ENCODE measurements around the gene CTSS. TPM values are rescaled to one million over a fixed set of nuclear protein-coding genes. Genes with fewer than 3 reads are reported as not detected.

Gene CTSS
- total and polyA plus RNA-seq, 2 experiments from 2014 or later, result not detected

DNA sequence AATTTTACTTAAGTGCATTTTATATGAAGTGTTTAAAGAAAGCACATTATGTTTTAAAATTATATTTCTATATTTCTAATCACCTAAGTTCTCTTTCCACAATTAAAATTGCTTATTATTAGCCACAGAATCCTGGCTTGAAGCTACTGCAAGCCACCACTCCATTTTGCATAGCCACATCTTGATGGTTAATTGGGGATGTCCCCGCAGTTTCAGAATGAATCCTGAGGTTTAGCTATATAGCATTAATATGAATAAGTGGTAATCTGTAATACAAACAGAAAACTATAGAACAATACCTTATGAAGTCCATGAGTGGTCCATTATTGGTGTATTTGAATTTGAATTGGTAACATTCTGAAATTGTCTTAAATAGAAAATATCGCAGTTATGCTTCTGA lies 57.0 kb downstream of the CTSS start:
- H3K27me3 Mint-ChIP-seq (ENCODE audit: insufficient read depth, low read depth, poor library complexity), result no peaks in the 10 kb centered on the region
- H3K4me1 Mint-ChIP-seq, result peaks cover 8% of the 10 kb centered on the region
- no peak overlapping the region for H3K4me3 ChIP-seq
- H3K36me3 Mint-ChIP-seq (ENCODE audit: low read depth), result no peaks in the 10 kb centered on the region
- no peak for ATAC-seq
- no peak overlapping the region for H3K4me3 Mint-ChIP-seq
- no peaks in the 10 kb centered on the region for H3K79me2 ChIP-seq (replicated peaks; ENCODE audit: insufficient read depth)
- H4K20me1 ChIP-seq (replicated peaks; ENCODE audit: insufficient read depth), result no peaks in the 10 kb centered on the region
- no peak for DNase-seq (ENCODE audit: low spot score)
- H3K4me2 ChIP-seq, result no peak overlapping the region
- TF ChIP-seq STAT1 (IDR thresholded peaks at IDR 0.05; ENCODE audit: unreplicated experiment) (no peak), POLR2AphosphoS5 (IDR thresholded peaks at IDR 0.05; ENCODE audit: low read depth) (no peak)
- TF ChIP-seq, protein P1, sequence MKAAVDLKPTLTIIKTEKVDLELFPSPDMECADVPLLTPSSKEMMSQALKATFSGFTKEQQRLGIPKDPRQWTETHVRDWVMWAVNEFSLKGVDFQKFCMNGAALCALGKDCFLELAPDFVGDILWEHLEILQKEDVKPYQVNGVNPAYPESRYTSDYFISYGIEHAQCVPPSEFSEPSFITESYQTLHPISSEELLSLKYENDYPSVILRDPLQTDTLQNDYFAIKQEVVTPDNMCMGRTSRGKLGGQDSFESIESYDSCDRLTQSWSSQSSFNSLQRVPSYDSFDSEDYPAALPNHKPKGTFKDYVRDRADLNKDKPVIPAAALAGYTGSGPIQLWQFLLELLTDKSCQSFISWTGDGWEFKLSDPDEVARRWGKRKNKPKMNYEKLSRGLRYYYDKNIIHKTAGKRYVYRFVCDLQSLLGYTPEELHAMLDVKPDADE (IDR thresholded peaks at IDR 0.05), result no peak
- H3K27me3 ChIP-seq (ENCODE audit: insufficient read depth), result no peaks in the 10 kb centered on the region
- H3K27ac ChIP-seq (ENCODE audit: low read depth), result no peak overlapping the region
- H3K4me1 ChIP-seq (ENCODE audit: insufficient read depth), result peaks cover 8% of the 10 kb centered on the region; the same call in 1 of the 2 replicates
- no peak overlapping the region for H3K27ac Mint-ChIP-seq
- no peaks in the 10 kb centered on the region for H3K9me2 ChIP-seq (ENCODE audit: insufficient read depth)
- H2AFZ ChIP-seq, result no peak overlapping the region
- H3K9me3 Mint-ChIP-seq, result no peaks in the 10 kb centered on the region
- no peaks in the 10 kb centered on the region for H3F3A ChIP-seq (replicated peaks; ENCODE audit: low read depth)
- no peaks in the 10 kb centered on the region for H3K36me3 ChIP-seq (ENCODE audit: insufficient read depth)

DNA sequence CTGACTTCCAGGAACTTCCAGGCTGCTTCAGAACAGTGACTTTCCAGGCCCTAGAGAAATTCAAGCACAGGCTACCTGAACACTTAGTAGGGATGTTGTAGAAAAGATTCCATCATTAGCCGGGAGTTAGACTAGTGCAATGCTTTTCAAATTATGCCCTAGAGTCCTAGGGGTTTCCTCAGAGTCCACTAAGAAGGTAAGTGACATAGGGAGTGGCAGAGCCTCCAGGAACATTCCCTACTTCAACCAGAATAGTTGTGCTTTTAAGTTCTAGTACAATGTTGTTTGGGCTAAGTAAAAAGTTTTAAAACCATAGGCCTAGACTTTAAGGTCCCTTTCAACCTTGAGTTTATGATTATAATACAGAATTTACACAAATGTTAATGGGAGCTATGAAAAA lies 59.5 kb downstream of the CTSS start:
- Histone ChIP-seq H3K27ac (ENCODE audit: low read depth) (no peak overlapping the region), H3F3A (replicated peaks; ENCODE audit: low read depth) (no peaks in the 10 kb centered on the region), H3K36me3 (ENCODE audit: insufficient read depth) (no peaks in the 10 kb centered on the region), H3K9me2 (ENCODE audit: insufficient read depth) (no peaks in the 10 kb centered on the region), H4K20me1 (replicated peaks; ENCODE audit: insufficient read depth) (no peaks in the 10 kb centered on the region), H2AFZ (peak overlapping the region; percentile 33; the same call in 1 of the 2 replicates), H3K4me3 (no peak overlapping the region), H3K4me1 (ENCODE audit: insufficient read depth) (no peaks in the 10 kb centered on the region), H3K27me3 (ENCODE audit: insufficient read depth) (no peaks in the 10 kb centered on the region), H3K79me2 (replicated peaks; ENCODE audit: insufficient read depth) (no peaks in the 10 kb centered on the region), H3K4me2 (no peak overlapping the region)
- no peaks in the 10 kb centered on the region for H3K36me3 Mint-ChIP-seq (ENCODE audit: low read depth)
- no peaks in the 10 kb centered on the region for H3K27me3 Mint-ChIP-seq (ENCODE audit: insufficient read depth, low read depth, poor library complexity)
- H3K4me1 Mint-ChIP-seq, result no peaks in the 10 kb centered on the region; the same call in 2 of the 3 replicates
- H3K4me3 Mint-ChIP-seq, result no peak overlapping the region
- ATAC-seq (no peak), DNase-seq (ENCODE audit: low spot score) (no peak)
- no peak overlapping the region for H3K27ac Mint-ChIP-seq
- no peaks in the 10 kb centered on the region for H3K9me3 Mint-ChIP-seq
- TF ChIP-seq POLR2AphosphoS5 (IDR thresholded peaks at IDR 0.05; ENCODE audit: low read depth) (no peak), ZNF331 (CRISPR knock-in tag; IDR thresholded peaks at IDR 0.05; ENCODE audit: low read depth) (no peak), JUNB (IDR thresholded peaks at IDR 0.05; ENCODE audit: unreplicated experiment) (no peak), CREB1 (CRISPR knock-in tag; IDR thresholded peaks at IDR 0.05; ENCODE audit: low read depth) (no peak), NANOG (IDR thresholded peaks at IDR 0.05; ENCODE audit: borderline replicate concordance) (no peak), EZH2phosphoT487 (IDR thresholded peaks at IDR 0.05; ENCODE audit: unreplicated experiment) (no peak), STAT1 (IDR thresholded peaks at IDR 0.05; ENCODE audit: unreplicated experiment) (no peak)
- TF ChIP-seq, protein P2, sequence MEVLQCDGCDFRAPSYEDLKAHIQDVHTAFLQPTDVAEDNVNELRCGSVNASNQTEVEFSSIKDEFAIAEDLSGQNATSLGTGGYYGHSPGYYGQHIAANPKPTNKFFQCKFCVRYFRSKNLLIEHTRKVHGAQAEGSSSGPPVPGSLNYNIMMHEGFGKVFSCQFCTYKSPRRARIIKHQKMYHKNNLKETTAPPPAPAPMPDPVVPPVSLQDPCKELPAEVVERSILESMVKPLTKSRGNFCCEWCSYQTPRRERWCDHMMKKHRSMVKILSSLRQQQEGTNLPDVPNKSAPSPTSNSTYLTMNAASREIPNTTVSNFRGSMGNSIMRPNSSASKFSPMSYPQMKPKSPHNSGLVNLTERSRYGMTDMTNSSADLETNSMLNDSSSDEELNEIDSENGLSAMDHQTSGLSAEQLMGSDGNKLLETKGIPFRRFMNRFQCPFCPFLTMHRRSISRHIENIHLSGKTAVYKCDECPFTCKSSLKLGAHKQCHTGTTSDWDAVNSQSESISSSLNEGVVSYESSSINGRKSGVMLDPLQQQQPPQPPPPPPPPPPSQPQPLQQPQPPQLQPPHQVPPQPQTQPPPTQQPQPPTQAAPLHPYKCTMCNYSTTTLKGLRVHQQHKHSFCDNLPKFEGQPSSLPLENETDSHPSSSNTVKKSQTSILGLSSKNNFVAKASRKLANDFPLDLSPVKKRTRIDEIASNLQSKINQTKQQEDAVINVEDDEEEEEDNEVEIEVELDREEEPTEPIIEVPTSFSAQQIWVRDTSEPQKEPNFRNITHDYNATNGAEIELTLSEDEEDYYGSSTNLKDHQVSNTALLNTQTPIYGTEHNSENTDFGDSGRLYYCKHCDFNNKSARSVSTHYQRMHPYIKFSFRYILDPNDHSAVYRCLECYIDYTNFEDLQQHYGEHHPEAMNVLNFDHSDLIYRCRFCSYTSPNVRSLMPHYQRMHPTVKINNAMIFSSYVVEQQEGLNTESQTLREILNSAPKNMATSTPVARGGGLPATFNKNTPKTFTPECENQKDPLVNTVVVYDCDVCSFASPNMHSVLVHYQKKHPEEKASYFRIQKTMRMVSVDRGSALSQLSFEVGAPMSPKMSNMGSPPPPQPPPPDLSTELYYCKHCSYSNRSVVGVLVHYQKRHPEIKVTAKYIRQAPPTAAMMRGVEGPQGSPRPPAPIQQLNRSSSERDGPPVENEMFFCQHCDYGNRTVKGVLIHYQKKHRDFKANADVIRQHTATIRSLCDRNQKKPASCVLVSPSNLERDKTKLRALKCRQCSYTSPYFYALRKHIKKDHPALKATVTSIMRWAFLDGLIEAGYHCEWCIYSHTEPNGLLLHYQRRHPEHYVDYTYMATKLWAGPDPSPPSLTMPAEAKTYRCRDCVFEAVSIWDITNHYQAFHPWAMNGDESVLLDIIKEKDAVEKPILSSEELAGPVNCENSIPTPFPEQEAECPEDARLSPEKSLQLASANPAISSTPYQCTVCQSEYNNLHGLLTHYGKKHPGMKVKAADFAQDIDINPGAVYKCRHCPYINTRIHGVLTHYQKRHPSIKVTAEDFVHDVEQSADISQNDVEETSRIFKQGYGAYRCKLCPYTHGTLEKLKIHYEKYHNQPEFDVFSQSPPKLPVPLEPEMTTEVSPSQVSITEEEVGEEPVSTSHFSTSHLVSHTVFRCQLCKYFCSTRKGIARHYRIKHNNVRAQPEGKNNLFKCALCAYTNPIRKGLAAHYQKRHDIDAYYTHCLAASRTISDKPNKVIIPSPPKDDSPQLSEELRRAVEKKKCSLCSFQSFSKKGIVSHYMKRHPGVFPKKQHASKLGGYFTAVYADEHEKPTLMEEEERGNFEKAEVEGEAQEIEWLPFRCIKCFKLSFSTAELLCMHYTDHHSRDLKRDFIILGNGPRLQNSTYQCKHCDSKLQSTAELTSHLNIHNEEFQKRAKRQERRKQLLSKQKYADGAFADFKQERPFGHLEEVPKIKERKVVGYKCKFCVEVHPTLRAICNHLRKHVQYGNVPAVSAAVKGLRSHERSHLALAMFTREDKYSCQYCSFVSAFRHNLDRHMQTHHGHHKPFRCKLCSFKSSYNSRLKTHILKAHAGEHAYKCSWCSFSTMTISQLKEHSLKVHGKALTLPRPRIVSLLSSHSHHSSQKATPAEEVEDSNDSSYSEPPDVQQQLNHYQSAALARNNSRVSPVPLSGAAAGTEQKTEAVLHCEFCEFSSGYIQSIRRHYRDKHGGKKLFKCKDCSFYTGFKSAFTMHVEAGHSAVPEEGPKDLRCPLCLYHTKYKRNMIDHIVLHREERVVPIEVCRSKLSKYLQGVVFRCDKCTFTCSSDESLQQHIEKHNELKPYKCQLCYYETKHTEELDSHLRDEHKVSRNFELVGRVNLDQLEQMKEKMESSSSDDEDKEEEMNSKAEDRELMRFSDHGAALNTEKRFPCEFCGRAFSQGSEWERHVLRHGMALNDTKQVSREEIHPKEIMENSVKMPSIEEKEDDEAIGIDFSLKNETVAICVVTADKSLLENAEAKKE (CRISPR knock-in tag; IDR thresholded peaks at IDR 0.05), result no peak
- TF ChIP-seq, protein P3, sequence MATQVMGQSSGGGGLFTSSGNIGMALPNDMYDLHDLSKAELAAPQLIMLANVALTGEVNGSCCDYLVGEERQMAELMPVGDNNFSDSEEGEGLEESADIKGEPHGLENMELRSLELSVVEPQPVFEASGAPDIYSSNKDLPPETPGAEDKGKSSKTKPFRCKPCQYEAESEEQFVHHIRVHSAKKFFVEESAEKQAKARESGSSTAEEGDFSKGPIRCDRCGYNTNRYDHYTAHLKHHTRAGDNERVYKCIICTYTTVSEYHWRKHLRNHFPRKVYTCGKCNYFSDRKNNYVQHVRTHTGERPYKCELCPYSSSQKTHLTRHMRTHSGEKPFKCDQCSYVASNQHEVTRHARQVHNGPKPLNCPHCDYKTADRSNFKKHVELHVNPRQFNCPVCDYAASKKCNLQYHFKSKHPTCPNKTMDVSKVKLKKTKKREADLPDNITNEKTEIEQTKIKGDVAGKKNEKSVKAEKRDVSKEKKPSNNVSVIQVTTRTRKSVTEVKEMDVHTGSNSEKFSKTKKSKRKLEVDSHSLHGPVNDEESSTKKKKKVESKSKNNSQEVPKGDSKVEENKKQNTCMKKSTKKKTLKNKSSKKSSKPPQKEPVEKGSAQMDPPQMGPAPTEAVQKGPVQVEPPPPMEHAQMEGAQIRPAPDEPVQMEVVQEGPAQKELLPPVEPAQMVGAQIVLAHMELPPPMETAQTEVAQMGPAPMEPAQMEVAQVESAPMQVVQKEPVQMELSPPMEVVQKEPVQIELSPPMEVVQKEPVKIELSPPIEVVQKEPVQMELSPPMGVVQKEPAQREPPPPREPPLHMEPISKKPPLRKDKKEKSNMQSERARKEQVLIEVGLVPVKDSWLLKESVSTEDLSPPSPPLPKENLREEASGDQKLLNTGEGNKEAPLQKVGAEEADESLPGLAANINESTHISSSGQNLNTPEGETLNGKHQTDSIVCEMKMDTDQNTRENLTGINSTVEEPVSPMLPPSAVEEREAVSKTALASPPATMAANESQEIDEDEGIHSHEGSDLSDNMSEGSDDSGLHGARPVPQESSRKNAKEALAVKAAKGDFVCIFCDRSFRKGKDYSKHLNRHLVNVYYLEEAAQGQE (IDR thresholded peaks at IDR 0.05; ENCODE audit: unreplicated experiment), result no peak
- TF ChIP-seq, protein P1 (IDR thresholded peaks at IDR 0.05), result no peak

All from GM23338 (cell line).